ENCODE data around the gene PLEK2.

- TF ChIP-seq CTCF (IDR thresholded peaks at IDR 0.05) (no peak), POLR2A (IDR thresholded peaks at IDR 0.05) (no peak)
Observed at GRCh38 chr14:67421356-67422224, 9.6 kb upstream of the PLEK2 start.

Measured in right lobe of liver (tissue), 4 donors.